ENCODE measurements around the gene TMEM225B.
A peak's percentile ranks its signal among the peaks of the same experiment; 100 is the strongest.
"Not testable (repeated sequence)": the region's sequence is repeated elsewhere in the genome, so short reads cannot be mapped to it uniquely, and the experiment has no call there.

TMEM225B gene

DNA sequence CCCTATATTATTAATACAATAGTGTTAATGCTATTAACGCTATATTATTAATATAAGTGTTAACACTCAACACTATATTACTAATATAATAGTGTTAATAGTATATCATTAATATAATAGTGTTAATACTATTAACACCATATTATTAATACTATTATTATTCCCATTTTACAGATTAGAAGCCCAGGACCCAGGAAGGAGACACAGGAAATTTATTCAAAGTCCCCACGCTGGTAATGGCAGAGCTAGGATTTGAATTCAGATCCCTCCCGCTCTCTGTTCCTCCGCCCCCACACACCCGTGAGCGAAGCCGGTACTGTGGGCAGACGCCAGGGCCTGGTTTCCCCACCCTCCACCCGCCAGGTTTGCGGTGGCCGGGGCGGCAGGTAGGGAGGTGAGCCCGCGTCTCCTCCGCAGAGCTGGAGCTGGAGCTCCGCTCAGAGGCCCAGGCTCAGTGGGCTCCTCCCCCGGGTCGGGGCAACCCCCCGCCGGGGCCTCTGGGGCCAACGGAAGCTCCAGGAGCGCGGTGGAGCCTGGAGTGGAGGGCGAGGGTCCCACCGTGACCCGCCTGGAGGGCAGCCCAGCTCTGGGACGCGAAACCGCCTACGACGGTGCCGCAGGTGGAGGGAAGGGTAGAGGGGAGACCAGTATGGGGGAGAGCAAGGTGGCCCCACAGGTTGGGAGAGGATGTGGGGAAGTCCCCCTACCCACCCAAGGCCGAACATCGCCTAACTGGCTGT is at the start of gene TMEM225B:
TMEM225B (plus strand) TSS at position 506 of the 740 bp plus-strand sequence. CDS start 6,122 bp downstream, outside the sequence.
- Histone ChIP-seq H3K36me3 (ENCODE audit: control insufficient read depth, insufficient read depth, low read length) (no peaks in the 10 kb centered on the region), H3K4me3 (replicated peaks; ENCODE audit: low read depth, low read length) (no peak within 1 kb of the TSS), H3K27me3 (replicated peaks; ENCODE audit: control insufficient read depth, insufficient read depth, low read length) (no peaks in the 10 kb centered on the region)
- no peak for DNase-seq (ENCODE audit: extremely low read depth, insufficient read length)
- no peak for TF ChIP-seq CTCF (IDR thresholded peaks at IDR 0.05; ENCODE audit: insufficient read depth, low read length, poor library complexity, severe bottlenecking)

DNA sequence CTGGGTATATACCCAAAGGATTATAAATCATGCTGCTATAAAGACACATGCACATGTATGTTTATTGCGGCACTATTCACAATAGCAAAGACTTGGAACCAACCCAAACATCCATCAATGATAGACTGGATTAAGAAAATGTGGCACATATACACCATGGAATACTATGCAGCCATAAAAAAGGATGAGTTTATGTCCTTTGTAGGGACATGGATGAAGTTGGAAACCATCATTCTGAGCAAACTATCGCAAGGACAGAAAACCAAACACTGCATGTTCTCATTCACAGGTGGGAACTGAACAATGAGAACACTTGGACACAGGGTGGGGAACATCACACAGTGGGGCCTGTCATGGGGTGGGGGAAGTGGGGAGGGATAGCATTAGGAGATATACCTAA is 48.5 kb upstream of the TMEM225B start:
- DNase-seq (ENCODE audit: extremely low read depth, insufficient read length); H3K27me3 ChIP-seq (replicated peaks; ENCODE audit: control insufficient read depth, insufficient read depth, low read length); H3K36me3 ChIP-seq (ENCODE audit: control insufficient read depth, insufficient read depth, low read length); H3K4me3 ChIP-seq (replicated peaks; ENCODE audit: low read depth, low read length): not testable (repeated sequence)

- no peaks in the 10 kb centered on the region for H3K27me3 ChIP-seq (replicated peaks; ENCODE audit: control insufficient read depth, insufficient read depth, low read length)
- peaks cover 3% of the 10 kb centered on the region for H3K36me3 ChIP-seq (ENCODE audit: control insufficient read depth, insufficient read depth, low read length)
- no peak for TF ChIP-seq CTCF (IDR thresholded peaks at IDR 0.05; ENCODE audit: insufficient read depth, low read length, poor library complexity, severe bottlenecking)
- DNase-seq (ENCODE audit: extremely low read depth, insufficient read length), result no peak
- H3K4me3 ChIP-seq (replicated peaks; ENCODE audit: low read depth, low read length), result peak overlapping the region; percentile 97
Measured at GRCh38 chr7:99551334-99551733, 46.7 kb upstream of the TMEM225B start.

DNA sequence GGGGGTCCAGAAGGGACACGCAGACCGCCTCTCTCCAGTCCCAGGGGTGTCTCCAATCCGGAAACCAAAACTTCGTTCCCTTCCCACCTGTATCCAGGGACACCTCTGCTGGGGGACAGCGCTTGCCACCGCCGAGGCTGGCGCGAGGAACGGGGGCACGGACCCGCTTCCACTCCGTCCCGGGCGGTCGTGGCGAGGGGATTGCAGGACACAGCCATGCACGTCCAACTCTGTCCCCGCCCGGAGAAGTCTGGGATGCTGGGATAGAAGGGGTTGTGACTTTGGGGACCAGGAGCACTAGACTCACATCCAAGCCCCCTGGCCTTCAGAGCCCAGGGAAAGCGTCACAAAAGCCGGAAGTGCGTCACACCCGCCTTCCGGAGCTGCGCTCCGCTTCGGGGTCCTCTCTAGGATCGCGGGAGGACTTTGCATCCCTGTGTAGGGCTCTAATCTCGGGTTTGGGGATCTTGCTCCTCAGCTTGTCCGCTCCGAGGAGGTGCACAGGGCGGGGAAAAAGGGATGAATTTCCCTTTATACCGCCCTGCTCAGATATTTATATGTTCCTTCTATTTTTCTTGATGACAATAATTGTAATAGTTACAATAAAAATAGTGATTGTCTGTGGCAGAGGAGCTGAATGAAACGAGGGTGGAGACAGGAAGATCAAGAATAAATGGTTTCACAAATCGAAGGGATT is 46.2 kb upstream of the TMEM225B start, which contains the start of gene FAM200A:
FAM200A (minus strand) TSS at position 348 of the 697 bp plus-strand sequence. CDS start 3,707 bp downstream, outside the sequence.
- DNase-seq (ENCODE audit: extremely low read depth, insufficient read length), result peak; percentile 83
- no peaks in the 10 kb centered on the region for H3K27me3 ChIP-seq (replicated peaks; ENCODE audit: control insufficient read depth, insufficient read depth, low read length)
- peaks cover 3% of the 10 kb centered on the region for H3K36me3 ChIP-seq (ENCODE audit: control insufficient read depth, insufficient read depth, low read length)
- peak within 1 kb of the TSS; percentile 97 for H3K4me3 ChIP-seq (replicated peaks; ENCODE audit: low read depth, low read length)
- TF ChIP-seq CTCF (IDR thresholded peaks at IDR 0.05; ENCODE audit: insufficient read depth, low read length, poor library complexity, severe bottlenecking), result no peak

- H3K27me3 ChIP-seq (replicated peaks; ENCODE audit: control insufficient read depth, insufficient read depth, low read length), result no peaks in the 10 kb centered on the region
- H3K4me3 ChIP-seq (replicated peaks; ENCODE audit: low read depth, low read length), result no peak overlapping the region
- peaks cover 3% of the 10 kb centered on the region for H3K36me3 ChIP-seq (ENCODE audit: control insufficient read depth, insufficient read depth, low read length)
- DNase-seq (ENCODE audit: extremely low read depth, insufficient read length), result no peak
- no peak for TF ChIP-seq CTCF (IDR thresholded peaks at IDR 0.05; ENCODE audit: insufficient read depth, low read length, poor library complexity, severe bottlenecking)
Measured at GRCh38 chr7:99553039-99553438, 45.0 kb upstream of the TMEM225B start.

- no peak overlapping the region for H3K4me3 ChIP-seq (replicated peaks; ENCODE audit: low read depth, low read length)
- no peak for TF ChIP-seq CTCF (IDR thresholded peaks at IDR 0.05; ENCODE audit: insufficient read depth, low read length, poor library complexity, severe bottlenecking)
- DNase-seq (ENCODE audit: extremely low read depth, insufficient read length), result no peak
- no peaks in the 10 kb centered on the region for H3K27me3 ChIP-seq (replicated peaks; ENCODE audit: control insufficient read depth, insufficient read depth, low read length)
- peaks cover 3% of the 10 kb centered on the region for H3K36me3 ChIP-seq (ENCODE audit: control insufficient read depth, insufficient read depth, low read length)
Measured at GRCh38 chr7:99554939-99555338, 43.1 kb upstream of the TMEM225B start.
